Astrocyte of the spinal cord (primary cell): ENCODE data around the gene ARHGEF39.
A peak's percentile ranks its signal among the peaks of the same experiment; 100 is the strongest.
"Not testable (repeated sequence)": the region's sequence is repeated elsewhere in the genome, so short reads cannot be mapped to it uniquely, and the experiment has no call there.

Source experiments
- DNase-seq: peaks from one replicate; pipeline ENCODE4 v3.0.0; 2011; ENCODE audit warnings: low read depth, low spot score
- H3K4me3 ChIP-seq: 2 replicates; pipeline ENCODE4 v1.5.1; 2011; ENCODE audit warnings: low read depth, mild to moderate bottlenecking, low read length, moderate library complexity
- CTCF ChIP-seq: IDR thresholded peaks from 2 replicates; pipeline ENCODE4 v1.5.1; 2012; ENCODE audit warnings: low read depth, mild to moderate bottlenecking, low read length, inconsistent platforms
- in situ Hi-C: cut with HindIII; loops from 2 replicates; pipeline ENCODE4 v1.10.0; 2017; ENCODE audit warnings: low sequenced_read_pairs

Gene ARHGEF39

GRCh38 chr9:35646533-35647265 lies 18.3 kb downstream of the ARHGEF39 start:
- peak; percentile 94 for TF ChIP-seq CTCF
- DNase-seq: peak; percentile 88
- in situ Hi-C loops: no loop called here
- H3K4me3 ChIP-seq: peak overlapping the region; percentile 65

- peak overlapping the region; percentile 65 for H3K4me3 ChIP-seq
- DNase-seq: peak; percentile 16
- in situ Hi-C loops: no loop called here
- peak; percentile 29 for TF ChIP-seq CTCF
These were observed 18.9 kb downstream of the ARHGEF39 start for GRCh38 chr9:35646153-35646532.

GRCh38 chr9:35645736-35646135 lies 19.3 kb downstream of the ARHGEF39 start:
- H3K4me3 ChIP-seq: peak overlapping the region; percentile 65
- DNase-seq, in situ Hi-C loops: not testable (repeated sequence)

- no peak overlapping the region for H3K4me3 ChIP-seq
- DNase-seq: no peak
- no peak for TF ChIP-seq CTCF
- in situ Hi-C loops: no loop called here
These were observed 21.9 kb downstream of the ARHGEF39 start for GRCh38 chr9:35643046-35643445.

GRCh38 chr9:35641478-35641877 lies 23.5 kb downstream of the ARHGEF39 start:
- H3K4me3 ChIP-seq, in situ Hi-C loops, DNase-seq: not testable (repeated sequence)

GRCh38 chr9:35640431-35640830 lies 24.6 kb downstream of the ARHGEF39 start:
- H3K4me3 ChIP-seq, DNase-seq, in situ Hi-C loops: not testable (repeated sequence)

- in situ Hi-C loops: no loop called here
- no peak for DNase-seq
- H3K4me3 ChIP-seq: no peak overlapping the region
- TF ChIP-seq CTCF: no peak
These were observed 25.4 kb downstream of the ARHGEF39 start for GRCh38 chr9:35639631-35640030.

- H3K4me3 ChIP-seq, in situ Hi-C loops, DNase-seq: not testable (repeated sequence)
These were observed 25.8 kb downstream of the ARHGEF39 start for GRCh38 chr9:35639225-35639624.

GRCh38 chr9:35638751-35639150 lies 26.2 kb downstream of the ARHGEF39 start:
- in situ Hi-C loops, DNase-seq, H3K4me3 ChIP-seq: not testable (repeated sequence)

GRCh38 chr9:35637427-35637955 lies 27.5 kb downstream of the ARHGEF39 start:
- H3K4me3 ChIP-seq, DNase-seq, in situ Hi-C loops: not testable (repeated sequence)

GRCh38 chr9:35636877-35637246 lies 28.1 kb downstream of the ARHGEF39 start:
- in situ Hi-C loops, H3K4me3 ChIP-seq, DNase-seq: not testable (repeated sequence)
